ENCODE data around the gene SAFB.

The SAFB gene

GRCh38 chr19:5671600-5671999, 48.7 kb downstream of the SAFB start:
- no peak for DNase-seq

- DNase-seq = no peak
Observed at GRCh38 chr19:5672708-5673459, 50.0 kb downstream of the SAFB start.

- DNase-seq = no peak
Observed at GRCh38 chr19:5673752-5674151, 50.9 kb downstream of the SAFB start.

- DNase-seq = no peak
Observed at GRCh38 chr19:5674714-5675113, 51.8 kb downstream of the SAFB start.

- DNase-seq = no peak
Observed at GRCh38 chr19:5676105-5676771, 53.4 kb downstream of the SAFB start.

- no peak for DNase-seq
Observed at GRCh38 chr19:5676772-5677105, 53.9 kb downstream of the SAFB start.

GRCh38 chr19:5677136-5677535, 54.3 kb downstream of the SAFB start:
- no peak for DNase-seq

- no peak for DNase-seq
Observed at GRCh38 chr19:5677580-5677979, 54.7 kb downstream of the SAFB start.

GRCh38 chr19:5678071-5678718, 55.3 kb downstream of the SAFB start:
- DNase-seq = no peak

GRCh38 chr19:5679289-5680083, 56.6 kb downstream of the SAFB start:
- DNase-seq = no peak

- DNase-seq = no peak
Observed at GRCh38 chr19:5680084-5680436, 57.2 kb downstream of the SAFB start.

GRCh38 chr19:5680437-5681368, 57.8 kb downstream of the SAFB start, which contains the start of the genes HSD11B1L and MICOS13:
Gene HSD11B1L (plus strand): TSS chr19:5681027. CDS start chr19:5684833, 3,806 bp downstream.
Gene MICOS13 (minus strand): TSS chr19:5680516. CDS start chr19:5680486, 30 bp downstream.
- peak; percentile 96 for DNase-seq

- DNase-seq = no peak
Observed at GRCh38 chr19:5681391-5682106, 58.7 kb downstream of the SAFB start.

- DNase-seq = no peak
Observed at GRCh38 chr19:5682107-5682482, 59.2 kb downstream of the SAFB start.

GRCh38 chr19:5683177-5683886, 60.4 kb downstream of the SAFB start:
- no peak for DNase-seq

- DNase-seq = no peak
Observed at GRCh38 chr19:5684694-5685430, 62.0 kb downstream of the SAFB start.

GRCh38 chr19:5686326-5686646, 63.4 kb downstream of the SAFB start:
- DNase-seq = no peak

GRCh38 chr19:5686647-5687359, 63.9 kb downstream of the SAFB start:
- peak; percentile 75 for DNase-seq
